Measurements from ENCODE around the gene TUT7.
"Not testable (repeated sequence)": the region's sequence is repeated elsewhere in the genome, so short reads cannot be mapped to it uniquely, and the experiment has no call there.

The TUT7 gene

GRCh38 chr9:86354011-86354817, at the start of gene TUT7:
TUT7 (minus strand) TSS chr9:86354410; CDS start chr9:86353199, 1,211 bp downstream.
- peak; percentile 93 for DNase-seq (ENCODE audit: low read depth)

GRCh38 chr9:86402591-86402990, 48.4 kb upstream of the TUT7 start:
- DNase-seq (ENCODE audit: low read depth): no peak

- no peak for DNase-seq (ENCODE audit: low read depth)
These were observed 42.2 kb upstream of the TUT7 start for GRCh38 chr9:86396412-86396811.

- not testable (repeated sequence) for DNase-seq (ENCODE audit: low read depth)
These were observed 36.0 kb upstream of the TUT7 start for GRCh38 chr9:86390184-86390583.

- no peak for DNase-seq (ENCODE audit: low read depth)
These were observed 35.4 kb upstream of the TUT7 start for GRCh38 chr9:86389628-86390027.

GRCh38 chr9:86387376-86387775, 33.2 kb upstream of the TUT7 start:
- DNase-seq (ENCODE audit: low read depth): no peak

- not testable (repeated sequence) for DNase-seq (ENCODE audit: low read depth)
These were observed 28.8 kb upstream of the TUT7 start for GRCh38 chr9:86383000-86383399.

GRCh38 chr9:86376016-86376415, 21.8 kb upstream of the TUT7 start:
- DNase-seq (ENCODE audit: low read depth): no peak

GRCh38 chr9:86369810-86370209, 15.6 kb upstream of the TUT7 start:
- no peak for DNase-seq (ENCODE audit: low read depth)

- DNase-seq (ENCODE audit: low read depth): peak; percentile 84
These were observed 14.8 kb upstream of the TUT7 start for GRCh38 chr9:86368871-86369521.

GRCh38 chr9:86361176-86361575, 7.0 kb upstream of the TUT7 start:
- no peak for DNase-seq (ENCODE audit: low read depth)

GRCh38 chr9:86359151-86359879, 5.1 kb upstream of the TUT7 start:
- DNase-seq (ENCODE audit: low read depth): no peak

GRCh38 chr9:86356871-86357866, 3.0 kb upstream of the TUT7 start:
- no peak for DNase-seq (ENCODE audit: low read depth)

GRCh38 chr9:86355814-86356213, 1.6 kb upstream of the TUT7 start:
- no peak for DNase-seq (ENCODE audit: low read depth)

GRCh38 chr9:86354818-86355309, 654 bp upstream of the TUT7 start:
- DNase-seq (ENCODE audit: low read depth): no peak

GRCh38 chr9:86353655-86354010, 577 bp downstream of the TUT7 start:
- DNase-seq (ENCODE audit: low read depth): no peak

- DNase-seq (ENCODE audit: low read depth): no peak
These were observed 1.7 kb downstream of the TUT7 start for GRCh38 chr9:86352440-86353077.

- DNase-seq (ENCODE audit: low read depth): no peak
These were observed 2.3 kb downstream of the TUT7 start for GRCh38 chr9:86351880-86352279.

GRCh38 chr9:86350006-86350760, 4.0 kb downstream of the TUT7 start:
- no peak for DNase-seq (ENCODE audit: low read depth)

- no peak for DNase-seq (ENCODE audit: low read depth)
These were observed 4.9 kb downstream of the TUT7 start for GRCh38 chr9:86349271-86349670.

Data from stromal cell of bone marrow (primary cell).